GDM1 (cell line): ENCODE results near the gene FSTL4.
A peak's percentile ranks its signal among the peaks of the same experiment; 100 is the strongest.

Experiments used
- DNase-seq: peaks from one replicate; lab custom pipeline; 2025; lab: John Stamatoyannopoulos, UW

FSTL4 gene

GRCh38 chr5:133428072-133428660 lies 184.2 kb downstream of the FSTL4 start:
- no peak for DNase-seq

- no peak for DNase-seq
Observed at GRCh38 chr5:133427121-133427777, 185.1 kb downstream of the FSTL4 start.

- DNase-seq = no peak
Observed at GRCh38 chr5:133426264-133426663, 186.1 kb downstream of the FSTL4 start.

- no peak for DNase-seq
Observed at GRCh38 chr5:133425764-133426163, 186.6 kb downstream of the FSTL4 start.

GRCh38 chr5:133425222-133425621 lies 187.1 kb downstream of the FSTL4 start:
- no peak for DNase-seq

- peak; percentile 30 for DNase-seq
Observed at GRCh38 chr5:133423618-133424282, 188.6 kb downstream of the FSTL4 start.

- DNase-seq = no peak
Observed at GRCh38 chr5:133423011-133423617, 189.2 kb downstream of the FSTL4 start.

- no peak for DNase-seq
Observed at GRCh38 chr5:133421806-133422205, 190.5 kb downstream of the FSTL4 start.

GRCh38 chr5:133421394-133421793 lies 190.9 kb downstream of the FSTL4 start:
- DNase-seq = no peak

- DNase-seq = no peak
Observed at GRCh38 chr5:133420440-133421301, 191.7 kb downstream of the FSTL4 start.

GRCh38 chr5:133415906-133416305 lies 196.4 kb downstream of the FSTL4 start:
- no peak for DNase-seq

GRCh38 chr5:133415506-133415905 lies 196.8 kb downstream of the FSTL4 start:
- DNase-seq = no peak

GRCh38 chr5:133412661-133413060 lies 199.7 kb downstream of the FSTL4 start:
- DNase-seq = no peak

GRCh38 chr5:133410335-133410828 lies 202.0 kb downstream of the FSTL4 start:
- no peak for DNase-seq

- DNase-seq = no peak
Observed at GRCh38 chr5:133409210-133409674, 203.1 kb downstream of the FSTL4 start.

- DNase-seq = no peak
Observed at GRCh38 chr5:133408322-133408721, 204.0 kb downstream of the FSTL4 start.

- no peak for DNase-seq
Observed at GRCh38 chr5:133406977-133407632, 205.2 kb downstream of the FSTL4 start.

- no peak for DNase-seq
Observed at GRCh38 chr5:133406208-133406976, 205.9 kb downstream of the FSTL4 start.

- DNase-seq = no peak
Observed at GRCh38 chr5:133405275-133406034, 206.9 kb downstream of the FSTL4 start.

- no peak for DNase-seq
Observed at GRCh38 chr5:133404724-133405123, 207.6 kb downstream of the FSTL4 start.
